ENCODE measurements around the gene ACSL4. TPM values are rescaled to one million over a fixed set of nuclear protein-coding genes. Genes with fewer than 3 reads are reported as not detected.
"Not testable (repeated sequence)": the region's sequence is repeated elsewhere in the genome, so short reads cannot be mapped to it uniquely, and the experiment has no call there.

ACSL4 gene
- total RNA-seq, 1 donor from 2014 or later = 27.7 TPM

GRCh38 chrX:109685656-109686078 is 47.4 kb downstream of the ACSL4 start:
- no peaks in the 10 kb centered on the region for H3K27me3 ChIP-seq (ENCODE audit: control insufficient read depth in 3 of 3, insufficient read depth in 3 of 3, low read length in 3 of 3)
- no peak overlapping the region for H3K9ac ChIP-seq (ENCODE audit: low read depth in 1 of 3, low read length in 3 of 3)
- H3K4me3 ChIP-seq (ENCODE audit: low read length in 3 of 3) = no peak overlapping the region
- no peaks in the 10 kb centered on the region for H3K9me3 ChIP-seq (ENCODE audit: control insufficient read depth in 3 of 3, low read length in 3 of 3)
- peaks cover 0 to 2% (median 0%) of the 10 kb centered on the region in 3 donors for H3K36me3 ChIP-seq (ENCODE audit: control insufficient read depth in 3 of 3, insufficient read depth in 3 of 3, low read length in 3 of 3)
- no peak overlapping the region for H3K27ac ChIP-seq (ENCODE audit: low read depth, low read length)
- no peaks in the 10 kb centered on the region for H3K4me1 ChIP-seq (ENCODE audit: control insufficient read depth in 3 of 3, insufficient read depth in 3 of 3, low read length in 3 of 3)

DNA sequence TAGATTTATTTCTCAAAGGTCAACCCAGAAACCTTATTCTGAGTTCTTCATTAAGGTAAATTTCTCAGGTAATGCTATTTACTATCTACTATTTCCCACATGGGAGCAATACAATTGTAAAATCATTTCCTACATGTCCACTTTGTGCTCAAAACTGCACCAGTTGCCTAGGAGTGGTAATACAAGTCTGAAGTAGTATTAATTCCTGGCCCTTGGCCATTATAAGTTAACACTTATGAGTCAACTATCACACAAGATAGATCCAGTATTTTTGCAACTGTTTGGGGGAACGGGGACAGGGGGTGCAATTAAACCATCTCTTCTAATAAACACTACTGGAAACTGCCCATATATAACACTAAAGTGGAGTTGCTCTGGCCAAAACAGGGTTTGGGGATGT is 48.9 kb downstream of the ACSL4 start:
- no peaks in the 10 kb centered on the region for H3K4me1 ChIP-seq (ENCODE audit: control insufficient read depth in 3 of 3, insufficient read depth in 3 of 3, low read length in 3 of 3)
- H3K36me3 ChIP-seq (ENCODE audit: control insufficient read depth in 3 of 3, insufficient read depth in 3 of 3, low read length in 3 of 3) = peaks cover 0 to 6% (median 3%) of the 10 kb centered on the region in 3 donors
- H3K27ac ChIP-seq (ENCODE audit: low read depth, low read length) = no peak overlapping the region
- H3K9me3 ChIP-seq (ENCODE audit: control insufficient read depth in 3 of 3, low read length in 3 of 3) = no peaks in the 10 kb centered on the region
- H3K27me3 ChIP-seq (ENCODE audit: control insufficient read depth in 3 of 3, insufficient read depth in 3 of 3, low read length in 3 of 3) = no peaks in the 10 kb centered on the region
- no peak overlapping the region for H3K9ac ChIP-seq (ENCODE audit: low read depth in 1 of 3, low read length in 3 of 3)
- no peak overlapping the region for H3K4me3 ChIP-seq (ENCODE audit: low read length in 3 of 3)

GRCh38 chrX:109681475-109682081 is 51.5 kb downstream of the ACSL4 start:
- Histone ChIP-seq H3K27me3 (ENCODE audit: control insufficient read depth in 3 of 3, insufficient read depth in 3 of 3, low read length in 3 of 3) (no peaks in the 10 kb centered on the region), H3K9me3 (ENCODE audit: control insufficient read depth in 3 of 3, low read length in 3 of 3) (no peaks in the 10 kb centered on the region), H3K4me1 (ENCODE audit: control insufficient read depth in 3 of 3, insufficient read depth in 3 of 3, low read length in 3 of 3) (no peaks in the 10 kb centered on the region), H3K9ac (ENCODE audit: low read depth in 1 of 3, low read length in 3 of 3) (no peak overlapping the region), H3K4me3 (ENCODE audit: low read length in 3 of 3) (no peak overlapping the region), H3K27ac (ENCODE audit: low read depth, low read length) (no peak overlapping the region), H3K36me3 (ENCODE audit: control insufficient read depth in 3 of 3, insufficient read depth in 3 of 3, low read length in 3 of 3) (peaks cover 0 to 6% (median 3%) of the 10 kb centered on the region in 3 donors)

- H3K36me3 ChIP-seq (ENCODE audit: control insufficient read depth in 3 of 3, insufficient read depth in 3 of 3, low read length in 3 of 3) = peaks cover 2 to 6% (median 3%) of the 10 kb centered on the region in 3 donors
- no peaks in the 10 kb centered on the region for H3K27me3 ChIP-seq (ENCODE audit: control insufficient read depth in 3 of 3, insufficient read depth in 3 of 3, low read length in 3 of 3)
These were observed 53.2 kb downstream of the ACSL4 start for GRCh38 chrX:109679820-109680219.

GRCh38 chrX:109672239-109672638 is 60.8 kb downstream of the ACSL4 start:
- Histone ChIP-seq H3K4me3 (ENCODE audit: low read length in 3 of 3) (no peak overlapping the region), H3K27me3 (ENCODE audit: control insufficient read depth in 3 of 3, insufficient read depth in 3 of 3, low read length in 3 of 3) (no peaks in the 10 kb centered on the region), H3K4me1 (ENCODE audit: control insufficient read depth in 3 of 3, insufficient read depth in 3 of 3, low read length in 3 of 3) (no peaks in the 10 kb centered on the region), H3K9ac (ENCODE audit: low read depth in 1 of 3, low read length in 3 of 3) (no peak overlapping the region), H3K27ac (ENCODE audit: low read depth, low read length) (no peak overlapping the region), H3K36me3 (ENCODE audit: control insufficient read depth in 3 of 3, insufficient read depth in 3 of 3, low read length in 3 of 3) (peaks cover 2 to 5% (median 3%) of the 10 kb centered on the region in 3 donors), H3K9me3 (ENCODE audit: control insufficient read depth in 3 of 3, low read length in 3 of 3) (no peaks in the 10 kb centered on the region)

More at GRCh38 chrX:109679820-109680219, 53.2 kb downstream of the ACSL4 start:
- no peak overlapping the region for H3K4me3 ChIP-seq (ENCODE audit: low read length in 3 of 3)
- no peaks in the 10 kb centered on the region for H3K9me3 ChIP-seq (ENCODE audit: control insufficient read depth in 3 of 3, low read length in 3 of 3)
- no peak overlapping the region for H3K27ac ChIP-seq (ENCODE audit: low read depth, low read length)
- no peak overlapping the region for H3K9ac ChIP-seq (ENCODE audit: low read depth in 1 of 3, low read length in 3 of 3)
- no peaks in the 10 kb centered on the region for H3K4me1 ChIP-seq (ENCODE audit: control insufficient read depth in 3 of 3, insufficient read depth in 3 of 3, low read length in 3 of 3)

DNA sequence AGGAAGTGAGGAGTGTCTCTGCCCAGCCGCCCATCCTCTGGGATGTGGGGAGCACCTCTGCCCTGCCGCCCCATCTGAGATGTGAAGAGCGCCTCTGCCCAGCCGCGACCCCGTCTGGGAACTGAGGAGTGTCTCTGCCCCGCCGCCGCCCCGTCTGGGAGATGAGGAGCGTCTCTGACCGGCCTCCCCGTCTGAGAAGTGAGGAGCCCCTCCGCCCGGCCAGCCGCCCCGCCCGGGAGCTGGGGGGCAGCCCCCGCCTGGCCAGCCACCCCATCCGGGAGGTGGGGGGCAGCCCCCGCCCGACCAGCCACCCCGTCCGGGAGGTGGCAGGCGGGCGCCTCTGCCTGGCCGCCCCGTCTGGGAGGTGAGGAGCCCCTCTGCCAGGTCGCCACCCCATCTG is 61.9 kb downstream of the ACSL4 start:
- H3K36me3 ChIP-seq (ENCODE audit: control insufficient read depth in 3 of 3, insufficient read depth in 3 of 3, low read length in 3 of 3); H3K27me3 ChIP-seq (ENCODE audit: control insufficient read depth in 3 of 3, insufficient read depth in 3 of 3, low read length in 3 of 3); H3K4me3 ChIP-seq (ENCODE audit: low read length in 3 of 3); H3K4me1 ChIP-seq (ENCODE audit: control insufficient read depth in 3 of 3, insufficient read depth in 3 of 3, low read length in 3 of 3); H3K9ac ChIP-seq (ENCODE audit: low read depth in 1 of 3, low read length in 3 of 3); H3K9me3 ChIP-seq (ENCODE audit: control insufficient read depth in 3 of 3, low read length in 3 of 3); H3K27ac ChIP-seq (ENCODE audit: low read depth, low read length): not testable (repeated sequence)

GRCh38 chrX:109667986-109668385 is 65.1 kb downstream of the ACSL4 start:
- Histone ChIP-seq H3K9ac (ENCODE audit: low read depth in 1 of 3, low read length in 3 of 3) (no peak overlapping the region), H3K9me3 (ENCODE audit: control insufficient read depth in 3 of 3, low read length in 3 of 3) (no peaks in the 10 kb centered on the region), H3K4me1 (ENCODE audit: control insufficient read depth in 3 of 3, insufficient read depth in 3 of 3, low read length in 3 of 3) (no peaks in the 10 kb centered on the region), H3K36me3 (ENCODE audit: control insufficient read depth in 3 of 3, insufficient read depth in 3 of 3, low read length in 3 of 3) (peaks cover 0 to 3% (median 3%) of the 10 kb centered on the region in 3 donors), H3K27ac (ENCODE audit: low read depth, low read length) (no peak overlapping the region), H3K27me3 (ENCODE audit: control insufficient read depth in 3 of 3, insufficient read depth in 3 of 3, low read length in 3 of 3) (no peaks in the 10 kb centered on the region), H3K4me3 (ENCODE audit: low read length in 3 of 3) (no peak overlapping the region)

DNA sequence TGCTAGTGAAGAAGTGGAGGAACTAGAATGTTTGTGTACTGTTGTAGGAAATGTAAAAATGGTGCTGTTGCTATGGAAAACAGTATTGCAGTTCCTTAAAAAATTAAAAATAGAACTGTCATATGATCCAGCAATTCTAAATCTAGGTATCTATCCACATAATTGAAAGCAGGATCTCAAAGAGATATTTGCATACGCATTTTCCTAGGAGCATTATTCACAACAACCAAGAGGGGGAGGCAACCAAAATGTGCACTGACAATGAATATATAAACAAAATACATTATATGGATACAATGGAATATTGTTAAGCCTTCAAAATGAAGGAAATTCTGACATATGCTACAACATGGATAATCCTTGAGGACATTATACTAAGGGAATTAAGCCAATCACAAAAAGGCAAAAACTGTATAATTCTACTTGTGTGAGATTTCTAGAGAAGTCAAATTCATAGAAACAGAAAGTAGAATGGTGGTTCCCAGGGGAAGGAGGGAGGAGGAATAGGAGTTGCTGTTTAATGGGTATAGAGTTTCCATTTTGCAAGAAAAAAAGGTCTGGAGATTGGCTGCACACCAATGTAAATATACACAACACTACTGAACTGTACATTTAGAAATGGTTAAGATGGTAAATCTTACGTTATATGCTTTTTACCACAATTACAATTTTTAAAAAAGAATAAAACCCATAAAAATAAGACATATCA is 72.5 kb downstream of the ACSL4 start:
- H3K36me3 ChIP-seq (ENCODE audit: control insufficient read depth in 3 of 3, insufficient read depth in 3 of 3, low read length in 3 of 3) = peaks cover 8 to 9% (median 9%) of the 10 kb centered on the region in 3 donors
- H3K4me3 ChIP-seq (ENCODE audit: low read length in 3 of 3) = no peak overlapping the region
- no peaks in the 10 kb centered on the region for H3K4me1 ChIP-seq (ENCODE audit: control insufficient read depth in 3 of 3, insufficient read depth in 3 of 3, low read length in 3 of 3)

GRCh38 chrX:109658391-109658790 is 74.7 kb downstream of the ACSL4 start:
- Histone ChIP-seq H3K27me3 (ENCODE audit: control insufficient read depth in 3 of 3, insufficient read depth in 3 of 3, low read length in 3 of 3) (no peaks in the 10 kb centered on the region), H3K9me3 (ENCODE audit: control insufficient read depth in 3 of 3, low read length in 3 of 3) (no peaks in the 10 kb centered on the region), H3K4me3 (ENCODE audit: low read length in 3 of 3) (no peak overlapping the region), H3K36me3 (ENCODE audit: control insufficient read depth in 3 of 3, insufficient read depth in 3 of 3, low read length in 3 of 3) (peaks cover 8 to 9% (median 9%) of the 10 kb centered on the region in 3 donors), H3K4me1 (ENCODE audit: control insufficient read depth in 3 of 3, insufficient read depth in 3 of 3, low read length in 3 of 3) (no peaks in the 10 kb centered on the region), H3K9ac (ENCODE audit: low read depth in 1 of 3, low read length in 3 of 3) (no peak overlapping the region), H3K27ac (ENCODE audit: low read depth, low read length) (no peak overlapping the region)

More for the DNA sequence above, 72.5 kb downstream of the ACSL4 start:
- Histone ChIP-seq H3K27ac (ENCODE audit: low read depth, low read length) (no peak overlapping the region), H3K9me3 (ENCODE audit: control insufficient read depth in 3 of 3, low read length in 3 of 3) (no peaks in the 10 kb centered on the region), H3K9ac (ENCODE audit: low read depth in 1 of 3, low read length in 3 of 3) (no peak overlapping the region), H3K27me3 (ENCODE audit: control insufficient read depth in 3 of 3, insufficient read depth in 3 of 3, low read length in 3 of 3) (no peaks in the 10 kb centered on the region)

DNA sequence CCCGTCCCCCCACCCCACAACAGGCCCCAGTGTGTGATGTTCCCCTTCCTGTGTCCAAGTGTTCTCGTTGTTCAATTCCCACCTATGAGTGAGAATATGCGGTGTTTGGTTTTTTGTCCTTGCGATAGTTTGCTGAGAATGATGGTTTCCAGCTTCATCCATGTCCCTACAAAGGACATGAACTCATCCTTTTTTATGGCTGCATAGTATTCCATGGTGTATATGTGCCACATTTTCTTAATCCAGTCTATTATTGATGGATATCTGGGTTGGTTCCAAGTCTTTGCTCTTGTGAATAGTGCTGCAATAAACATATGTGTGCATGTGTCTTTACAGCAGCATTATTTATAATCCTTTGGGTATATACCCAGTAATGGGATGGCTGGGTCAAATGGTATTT is 75.7 kb downstream of the ACSL4 start:
- H3K9ac ChIP-seq (ENCODE audit: low read depth in 1 of 3, low read length in 3 of 3); H3K27me3 ChIP-seq (ENCODE audit: control insufficient read depth in 3 of 3, insufficient read depth in 3 of 3, low read length in 3 of 3); H3K4me3 ChIP-seq (ENCODE audit: low read length in 3 of 3); H3K27ac ChIP-seq (ENCODE audit: low read depth, low read length); H3K9me3 ChIP-seq (ENCODE audit: control insufficient read depth in 3 of 3, low read length in 3 of 3); H3K4me1 ChIP-seq (ENCODE audit: control insufficient read depth in 3 of 3, insufficient read depth in 3 of 3, low read length in 3 of 3); H3K36me3 ChIP-seq (ENCODE audit: control insufficient read depth in 3 of 3, insufficient read depth in 3 of 3, low read length in 3 of 3): not testable (repeated sequence)

Data from skeletal muscle tissue (tissue), 4 donors.